D721Med (cell line): ENCODE results near the gene TRAF3IP1.

ENCODE experiments used
- DNase-seq: peaks from one replicate; pipeline ENCODE4 v3.0.0; 2011; ENCODE audit warnings: low spot score; ENCODE audit not compliant: insufficient read length
- FAIRE-seq: peaks from 2 replicates; lab custom pipeline; 2011; peaks lifted over from hg19 to GRCh38; lab: Jason Lieb, UNC
- CTCF ChIP-seq: IDR thresholded peaks from 2 replicates; pipeline ENCODE4 v1.5.1; 2012; ENCODE audit warnings: mild to moderate bottlenecking, control low read depth; ENCODE audit not compliant: insufficient read depth; ENCODE audit errors: missing control alignments

Gene TRAF3IP1

GRCh38 chr2:238278626-238279323 lies 41.5 kb upstream of the TRAF3IP1 start:
- TF ChIP-seq CTCF: no peak
- DNase-seq (no peak), FAIRE-seq (no peak)

DNA sequence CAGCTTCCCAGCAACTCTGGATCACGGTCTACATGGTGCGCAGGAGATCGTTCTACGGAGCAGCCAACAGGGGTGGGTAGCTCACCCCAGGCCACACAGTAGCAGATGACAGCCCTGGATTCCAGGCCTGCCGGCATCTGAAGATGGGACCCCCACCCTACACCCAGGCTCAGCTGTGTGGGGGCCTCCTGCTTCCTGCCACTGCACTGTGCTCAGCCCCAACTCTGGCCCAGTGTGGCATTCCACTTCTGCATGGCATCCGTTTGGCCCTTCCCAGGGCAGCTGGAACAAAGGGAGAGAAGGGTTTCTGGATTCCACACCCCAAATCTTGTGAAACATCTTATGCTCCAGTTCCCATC lies 41.0 kb upstream of the TRAF3IP1 start:
- no peak for TF ChIP-seq CTCF
- FAIRE-seq (no peak), DNase-seq (no peak)

- FAIRE-seq (no peak), DNase-seq (no peak)
These were observed 40.1 kb upstream of the TRAF3IP1 start for GRCh38 chr2:238280083-238280825.

DNA sequence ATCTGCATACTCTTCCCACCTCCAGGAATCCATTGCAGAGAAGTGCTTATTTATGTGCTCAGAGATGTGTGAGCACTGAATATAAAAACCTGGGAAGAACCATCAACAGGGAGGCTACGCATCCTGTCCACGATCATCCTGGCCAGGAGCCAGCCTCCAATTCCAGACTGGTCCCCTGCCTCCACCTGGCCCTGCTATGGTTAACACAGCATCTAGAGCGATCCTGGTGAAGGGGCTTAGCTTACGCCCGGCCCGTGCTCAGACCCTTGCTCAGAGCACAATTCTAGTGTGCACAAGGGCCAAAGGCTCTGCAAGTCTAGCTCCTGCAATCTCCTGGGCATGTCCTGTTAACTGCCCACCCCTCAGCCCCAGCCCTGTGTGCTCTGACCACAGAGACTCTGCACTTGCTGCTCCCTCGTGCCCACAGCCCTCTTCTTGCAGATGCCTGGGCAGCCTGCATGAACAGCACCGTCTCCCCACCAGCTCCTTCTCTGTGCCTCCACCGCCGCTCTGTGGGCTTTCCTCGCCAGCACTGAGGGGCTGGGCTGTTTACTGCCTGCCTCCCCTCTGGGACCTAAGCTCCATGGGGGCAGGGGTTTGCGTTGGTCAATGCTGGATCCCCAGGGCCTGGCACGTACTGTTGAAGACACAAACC lies 38.4 kb upstream of the TRAF3IP1 start:
- FAIRE-seq (no peak), DNase-seq (no peak)
- no peak for TF ChIP-seq CTCF

More at GRCh38 chr2:238280083-238280825, 40.1 kb upstream of the TRAF3IP1 start:
- no peak for TF ChIP-seq CTCF

DNA sequence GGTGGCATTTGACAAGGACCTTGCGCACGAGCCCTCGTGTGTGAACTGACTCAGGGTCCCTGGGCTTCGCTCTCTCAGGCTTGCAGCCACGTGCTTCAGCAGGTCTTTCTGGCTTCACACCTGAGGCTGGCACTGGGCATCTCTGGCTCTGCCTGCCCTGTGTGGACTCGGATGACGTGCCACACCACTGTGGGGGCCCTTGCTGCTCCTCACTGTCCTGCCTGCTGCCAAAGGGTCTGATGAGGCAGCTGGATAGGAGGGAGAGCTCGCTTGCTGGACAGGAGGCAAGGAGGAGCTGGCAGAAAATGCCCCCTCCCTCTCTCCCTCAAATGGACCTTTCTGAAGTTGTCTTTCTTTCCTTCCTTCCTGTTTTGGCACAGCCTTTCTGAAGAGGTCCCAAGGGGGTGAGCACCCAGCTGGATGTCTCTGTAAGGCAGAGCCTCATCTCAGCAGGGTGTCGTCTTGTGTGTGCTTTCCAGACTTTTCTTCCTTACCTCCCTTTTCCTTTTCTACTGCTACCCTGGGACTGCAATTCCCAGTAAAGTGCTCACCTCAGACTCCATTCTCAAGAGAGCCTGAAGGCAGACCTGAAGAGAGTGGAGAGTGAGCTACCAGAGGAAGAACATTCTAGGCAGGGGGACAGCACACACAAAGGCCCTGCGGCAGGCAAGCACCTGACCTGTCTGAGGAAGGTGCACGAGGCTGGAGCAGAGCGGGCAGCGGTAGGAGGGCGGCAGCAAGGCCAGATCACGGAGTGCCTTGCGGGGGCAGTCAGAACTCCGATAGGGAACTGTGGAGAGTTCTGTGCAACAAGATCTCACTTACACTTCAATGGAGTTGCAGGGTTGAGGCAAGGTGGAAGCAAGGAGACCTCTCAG lies 37.2 kb upstream of the TRAF3IP1 start:
- DNase-seq (no peak), FAIRE-seq (no peak)
- TF ChIP-seq CTCF: no peak

GRCh38 chr2:238284802-238285515 lies 35.4 kb upstream of the TRAF3IP1 start:
- FAIRE-seq (no peak), DNase-seq (no peak)
- TF ChIP-seq CTCF: no peak
